Measurements from ENCODE around the gene ARL10.

ARL10 gene

GRCh38 chr5:176392526-176392925 lies 27.2 kb downstream of the ARL10 start:
- Histone ChIP-seq H3K79me1 (ENCODE audit: low read length) (peaks cover 11% of the 10 kb centered on the region), H3K18ac (ENCODE audit: low read length) (no peak overlapping the region), H4K8ac (ENCODE audit: low read depth, low read length) (no peak overlapping the region), H2AK5ac (ENCODE audit: low read length) (no peak overlapping the region), H3K79me2 (ENCODE audit: control insufficient read depth, insufficient read depth, low read length, poor library complexity) (peaks cover 11% of the 10 kb centered on the region), H3K4me1 (ENCODE audit: control insufficient read depth in 1 of 2, insufficient read depth in 2 of 2, low read length in 2 of 2) (peaks cover 5 to 12% of the 10 kb centered on the region in 2 experiments), H3K23ac (ENCODE audit: low read length) (no peak overlapping the region), H2BK5ac (ENCODE audit: low read depth, low read length, poor library complexity) (no peak overlapping the region), H3K4me2 (ENCODE audit: low read length) (no peak overlapping the region), H2BK120ac (ENCODE audit: insufficient read depth, low read length, poor library complexity) (no peak overlapping the region), H2BK12ac (ENCODE audit: low read length) (no peak overlapping the region), H3K9ac (ENCODE audit: low read length) (no peak overlapping the region), H4K12ac (ENCODE audit: low read depth, low read length) (no peak overlapping the region), H3K14ac (ENCODE audit: low read length) (no peak overlapping the region), H3K27me3 (ENCODE audit: insufficient read depth, low read length) (no peaks in the 10 kb centered on the region), H3K4me3 (ENCODE audit: low read depth, low read length) (no peak overlapping the region), H3K4ac (ENCODE audit: low read depth, low read length) (no peak overlapping the region), H3K36me3 (ENCODE audit: control insufficient read depth in 1 of 2, insufficient read depth in 2 of 2, low read length in 2 of 2) (peaks cover 37 to 52% of the 10 kb centered on the region in 2 experiments), H2AFZ (ENCODE audit: insufficient read depth, low read length, poor library complexity) (no peak overlapping the region), H3K9me3 (ENCODE audit: insufficient read depth, low read depth, low read length) (no peaks in the 10 kb centered on the region), H4K91ac (ENCODE audit: low read depth, low read length) (no peak overlapping the region), H3K27ac (ENCODE audit: low read depth, low read length) (no peak overlapping the region)
- WGBS (ENCODE audit: extremely low coverage, insufficient coverage, insufficient read length): no CpG with 5 or more reads among the region's 11 CpGs
- no peak for DNase-seq

- no CpG with 5 or more reads among the region's 9 CpGs for WGBS (ENCODE audit: extremely low coverage, insufficient coverage, insufficient read length)
- DNase-seq: no peak
- Histone ChIP-seq H3K23ac (ENCODE audit: low read length) (no peak overlapping the region), H2AFZ (ENCODE audit: insufficient read depth, low read length, poor library complexity) (no peak overlapping the region), H3K14ac (ENCODE audit: low read length) (no peak overlapping the region), H3K9ac (ENCODE audit: low read length) (no peak overlapping the region), H3K27me3 (ENCODE audit: insufficient read depth, low read length) (no peaks in the 10 kb centered on the region), H2BK12ac (ENCODE audit: low read length) (no peak overlapping the region), H3K9me3 (ENCODE audit: insufficient read depth, low read depth, low read length) (no peaks in the 10 kb centered on the region), H4K8ac (ENCODE audit: low read depth, low read length) (no peak overlapping the region), H3K4me3 (ENCODE audit: low read depth, low read length) (no peak overlapping the region), H3K4me1 (ENCODE audit: control insufficient read depth in 1 of 2, insufficient read depth in 2 of 2, low read length in 2 of 2) (peaks cover 5 to 13% of the 10 kb centered on the region in 2 experiments), H3K79me2 (ENCODE audit: control insufficient read depth, insufficient read depth, low read length, poor library complexity) (peaks cover 4% of the 10 kb centered on the region), H3K4me2 (ENCODE audit: low read length) (no peak overlapping the region), H2BK5ac (ENCODE audit: low read depth, low read length, poor library complexity) (no peak overlapping the region), H2AK5ac (ENCODE audit: low read length) (no peak overlapping the region), H3K27ac (ENCODE audit: low read depth, low read length) (no peak overlapping the region), H2BK120ac (ENCODE audit: insufficient read depth, low read length, poor library complexity) (no peak overlapping the region), H4K12ac (ENCODE audit: low read depth, low read length) (no peak overlapping the region), H3K79me1 (ENCODE audit: low read length) (peaks cover 4% of the 10 kb centered on the region), H3K4ac (ENCODE audit: low read depth, low read length) (no peak overlapping the region), H3K18ac (ENCODE audit: low read length) (no peak overlapping the region), H4K91ac (ENCODE audit: low read depth, low read length) (no peak overlapping the region), H3K36me3 (ENCODE audit: control insufficient read depth in 1 of 2, insufficient read depth in 2 of 2, low read length in 2 of 2) (peaks cover 42 to 60% of the 10 kb centered on the region in 2 experiments)
These were observed 28.8 kb downstream of the ARL10 start for GRCh38 chr5:176394096-176394495.

GRCh38 chr5:176394881-176395675 lies 29.8 kb downstream of the ARL10 start:
- WGBS (ENCODE audit: extremely low coverage, insufficient coverage, insufficient read length): no CpG with 5 or more reads among the region's 11 CpGs
- Histone ChIP-seq H3K9me3 (ENCODE audit: insufficient read depth, low read depth, low read length) (no peaks in the 10 kb centered on the region), H3K4ac (ENCODE audit: low read depth, low read length) (no peak overlapping the region), H3K79me2 (ENCODE audit: control insufficient read depth, insufficient read depth, low read length, poor library complexity) (no peaks in the 10 kb centered on the region), H4K91ac (ENCODE audit: low read depth, low read length) (no peak overlapping the region), H3K27me3 (ENCODE audit: insufficient read depth, low read length) (no peaks in the 10 kb centered on the region), H3K9ac (ENCODE audit: low read length) (no peak overlapping the region), H3K4me3 (ENCODE audit: low read depth, low read length) (no peak overlapping the region), H3K27ac (ENCODE audit: low read depth, low read length) (no peak overlapping the region), H3K4me1 (ENCODE audit: control insufficient read depth in 1 of 2, insufficient read depth in 2 of 2, low read length in 2 of 2) (peaks cover 5 to 11% of the 10 kb centered on the region in 2 experiments), H2AFZ (ENCODE audit: insufficient read depth, low read length, poor library complexity) (no peak overlapping the region), H2BK5ac (ENCODE audit: low read depth, low read length, poor library complexity) (no peak overlapping the region), H3K14ac (ENCODE audit: low read length) (no peak overlapping the region), H4K12ac (ENCODE audit: low read depth, low read length) (no peak overlapping the region), H2BK120ac (ENCODE audit: insufficient read depth, low read length, poor library complexity) (no peak overlapping the region), H3K79me1 (ENCODE audit: low read length) (peaks cover 2% of the 10 kb centered on the region), H4K8ac (ENCODE audit: low read depth, low read length) (no peak overlapping the region), H3K4me2 (ENCODE audit: low read length) (no peak overlapping the region), H3K23ac (ENCODE audit: low read length) (no peak overlapping the region), H2BK12ac (ENCODE audit: low read length) (no peak overlapping the region), H3K36me3 (ENCODE audit: control insufficient read depth in 1 of 2, insufficient read depth in 2 of 2, low read length in 2 of 2) (peaks cover 42 to 61% of the 10 kb centered on the region in 2 experiments), H3K18ac (ENCODE audit: low read length) (no peak overlapping the region), H2AK5ac (ENCODE audit: low read length) (no peak overlapping the region)
- no peak for DNase-seq

- no peak overlapping the region for H3K14ac ChIP-seq (ENCODE audit: low read length)
- H4K8ac ChIP-seq (ENCODE audit: low read depth, low read length): peak overlapping the region; percentile 59
- H3K4me3 ChIP-seq (ENCODE audit: low read depth, low read length): no peak overlapping the region
- peak overlapping the region; percentile 50 for H4K91ac ChIP-seq (ENCODE audit: low read depth, low read length)
- H4K12ac ChIP-seq (ENCODE audit: low read depth, low read length): no peak overlapping the region
- H2AFZ ChIP-seq (ENCODE audit: insufficient read depth, low read length, poor library complexity): no peak overlapping the region
- peak overlapping the region; percentile 28 for H3K27ac ChIP-seq (ENCODE audit: low read depth, low read length)
- no peak overlapping the region for H3K4me2 ChIP-seq (ENCODE audit: low read length)
- no peak overlapping the region for H3K23ac ChIP-seq (ENCODE audit: low read length)
- WGBS (ENCODE audit: extremely low coverage, insufficient coverage, insufficient read length): no CpG with 5 or more reads among the region's 6 CpGs
- H3K27me3 ChIP-seq (ENCODE audit: insufficient read depth, low read length): no peaks in the 10 kb centered on the region
- H3K79me1 ChIP-seq (ENCODE audit: low read length): peaks cover 2% of the 10 kb centered on the region
- no peak overlapping the region for H2BK120ac ChIP-seq (ENCODE audit: insufficient read depth, low read length, poor library complexity)
- H3K18ac ChIP-seq (ENCODE audit: low read length): peak overlapping the region; percentile 51
- H2BK5ac ChIP-seq (ENCODE audit: low read depth, low read length, poor library complexity): no peak overlapping the region
- H3K4me1 ChIP-seq (ENCODE audit: control insufficient read depth in 1 of 2, insufficient read depth in 2 of 2, low read length in 2 of 2): peaks cover 5 to 11% of the 10 kb centered on the region in 2 experiments
- peak overlapping the region; percentile 26 for H2BK12ac ChIP-seq (ENCODE audit: low read length)
- H3K4ac ChIP-seq (ENCODE audit: low read depth, low read length): no peak overlapping the region
- no peak for DNase-seq
- no peaks in the 10 kb centered on the region for H3K9me3 ChIP-seq (ENCODE audit: insufficient read depth, low read depth, low read length)
- no peak overlapping the region for H2AK5ac ChIP-seq (ENCODE audit: low read length)
- no peaks in the 10 kb centered on the region for H3K79me2 ChIP-seq (ENCODE audit: control insufficient read depth, insufficient read depth, low read length, poor library complexity)
- H3K9ac ChIP-seq (ENCODE audit: low read length): no peak overlapping the region
- H3K36me3 ChIP-seq (ENCODE audit: control insufficient read depth in 1 of 2, insufficient read depth in 2 of 2, low read length in 2 of 2): peaks cover 46 to 59% of the 10 kb centered on the region in 2 experiments
These were observed 31.0 kb downstream of the ARL10 start for GRCh38 chr5:176396330-176396729.

Data from trophoblast cell (in vitro differentiated cells and primary cell).